Astrocyte (in vitro differentiated cells and primary cell): ENCODE measurements around the gene MAGI1. TPM values are rescaled to one million over a fixed set of nuclear protein-coding genes. Genes with fewer than 3 reads are reported as not detected.

Source experiments
- DNase-seq: peaks from one replicate; pipeline ENCODE4 v3.0.0-alpha.2; 2010; ENCODE audit warnings: low read depth
- FAIRE-seq: peaks from 2 replicates; lab custom pipeline; 2011; peaks lifted over from hg19 to GRCh38; lab: Jason Lieb, UNC
- H2AFZ ChIP-seq: 2 replicates; pipeline ENCODE4 v1.6.0; 2012; ENCODE audit warnings: low read depth, low read length, inconsistent platforms
- H3K27ac ChIP-seq: 2 replicates; pipeline ENCODE4 v1.5.1; 2011; ENCODE audit warnings: low read depth, low read length, inconsistent platforms
- H3K27me3 ChIP-seq: 2 replicates; pipeline ENCODE4 v1.6.0; 2011; ENCODE audit warnings: low read length, inconsistent platforms; ENCODE audit not compliant: insufficient read depth
- H3K36me3 ChIP-seq: 2 replicates; pipeline ENCODE4 v1.5.1; 2011; ENCODE audit warnings: low read length, inconsistent platforms; ENCODE audit not compliant: insufficient read depth
- H3K4me1 ChIP-seq: 2 replicates; pipeline ENCODE4 v1.5.1; 2011; ENCODE audit warnings: low read length, inconsistent platforms; ENCODE audit not compliant: insufficient read depth
- H3K4me2 ChIP-seq: 2 replicates; pipeline ENCODE4 v1.6.0; 2012; ENCODE audit warnings: low read length, inconsistent platforms
- H3K4me3 ChIP-seq: 2 replicates; pipeline ENCODE4 v1.5.1; 2011; ENCODE audit warnings: low read depth, mild to moderate bottlenecking, low read length, inconsistent platforms; ENCODE audit not compliant: insufficient read depth
- H3K79me2 ChIP-seq: 2 replicates; pipeline ENCODE4 v1.6.0; 2012; ENCODE audit warnings: mild to moderate bottlenecking, low read length, inconsistent platforms; ENCODE audit not compliant: insufficient read depth
- H3K9ac ChIP-seq: 2 replicates; pipeline ENCODE4 v1.6.0; 2012; ENCODE audit warnings: mild to moderate bottlenecking, low read length, inconsistent platforms
- H3K9me3 ChIP-seq: 2 replicates; pipeline ENCODE4 v1.5.1; 2012; ENCODE audit warnings: low read depth, mild to moderate bottlenecking, low read length, inconsistent platforms; ENCODE audit not compliant: insufficient read depth
- H4K20me1 ChIP-seq: 2 replicates; pipeline ENCODE4 v1.6.0; 2012; ENCODE audit warnings: low read length, inconsistent platforms; ENCODE audit not compliant: insufficient read depth
- H3K27ac Mint-ChIP-seq: one replicate; pipeline ENCODE4 v1.8.0; 2021; ENCODE audit warnings: mild to moderate bottlenecking, mixed read lengths; ENCODE audit not compliant: unreplicated experiment
- H3K27me3 Mint-ChIP-seq: one replicate; pipeline ENCODE4 v1.8.0; 2021; ENCODE audit warnings: low read depth, mixed read lengths; ENCODE audit not compliant: unreplicated experiment
- H3K36me3 Mint-ChIP-seq: one replicate; pipeline ENCODE4 v1.8.0; 2021; ENCODE audit warnings: low read depth, mixed read lengths; ENCODE audit not compliant: unreplicated experiment
- H3K4me1 Mint-ChIP-seq: one replicate; pipeline ENCODE4 v1.8.0; 2021; ENCODE audit warnings: low read depth, mixed read lengths; ENCODE audit not compliant: unreplicated experiment
- H3K4me3 Mint-ChIP-seq: one replicate; pipeline ENCODE4 v1.8.0; 2021; ENCODE audit warnings: mild to moderate bottlenecking, moderate library complexity, mixed read lengths; ENCODE audit not compliant: unreplicated experiment
- H3K9me3 Mint-ChIP-seq: one replicate; pipeline ENCODE4 v1.8.0; 2021; ENCODE audit warnings: mild to moderate bottlenecking, mixed read lengths; ENCODE audit not compliant: unreplicated experiment
- EZH2 ChIP-seq: IDR thresholded peaks from 2 replicates; pipeline ENCODE4 v1.6.1; 2012; ENCODE audit warnings: mild to moderate bottlenecking, low read length, inconsistent platforms; ENCODE audit not compliant: insufficient read depth
- total RNA-seq: library from RNA; stranded (reverse); gene quantifications from 2 replicates; pipeline ENCODE4 v1.2.1, GENCODE V29; 2021
- TF ChIP-seq, protein P1 (sequence below): IDR thresholded peaks from 2 replicates; pipeline ENCODE4 v1.5.1; 2011; ENCODE audit warnings: low read depth, mild to moderate bottlenecking, inconsistent platforms, low read length, moderate library complexity; ENCODE audit not compliant: insufficient read depth

The MAGI1 gene
- total RNA-seq, 1 donor from 2014 or later, result 31.8 TPM

DNA sequence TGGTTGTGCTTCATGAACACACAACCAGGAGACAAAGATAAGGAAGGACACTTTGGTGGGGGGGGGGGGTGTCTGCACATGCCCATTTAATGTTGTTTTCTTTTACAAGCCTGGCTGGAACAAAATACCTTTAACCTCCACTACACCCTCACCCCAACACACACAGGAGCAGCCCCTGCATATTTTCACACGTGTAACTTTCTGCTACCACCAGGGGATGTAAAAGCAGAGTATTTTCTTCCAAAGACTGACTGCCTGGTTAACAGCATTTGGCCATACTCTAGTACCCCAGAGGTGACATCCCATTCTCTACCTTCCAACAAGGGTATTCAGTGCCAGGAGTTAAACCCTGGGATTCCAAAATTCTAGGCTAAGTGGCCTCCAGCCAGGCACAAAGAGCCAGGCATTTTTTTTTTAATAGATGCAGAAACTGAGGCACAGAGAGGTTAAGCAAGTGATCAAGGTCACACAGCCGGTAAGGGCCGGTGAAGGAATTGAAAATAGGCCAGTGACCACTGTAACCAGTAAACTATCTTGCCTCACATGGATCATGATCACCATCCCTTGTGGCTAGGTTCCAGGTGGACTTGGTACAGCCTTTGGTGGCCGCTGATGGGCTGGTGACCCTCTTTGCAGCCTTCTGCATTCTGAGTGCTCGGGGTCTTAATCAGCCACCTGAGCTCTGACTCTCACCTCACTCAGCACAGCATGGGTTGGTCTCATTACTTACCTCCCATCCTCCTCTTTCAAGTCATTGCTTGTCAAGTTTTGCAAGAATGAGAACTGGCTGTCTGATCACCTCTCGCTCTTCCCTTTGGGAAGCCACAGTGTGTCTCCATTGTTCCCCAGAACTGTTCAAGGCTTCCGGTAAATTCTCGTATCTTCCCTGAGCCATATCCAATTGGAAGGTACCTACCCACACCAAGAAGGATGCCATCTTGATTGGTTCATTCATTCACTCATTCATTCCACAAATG lies 20.4 kb downstream of the MAGI1 start:
- Histone ChIP-seq H3K27ac (no peak overlapping the region), H3K27me3 (no peaks in the 10 kb centered on the region), H4K20me1 (peaks cover 71% of the 10 kb centered on the region), H3K9me3 (no peaks in the 10 kb centered on the region), H2AFZ (no peak overlapping the region), H3K36me3 (no peaks in the 10 kb centered on the region), H3K4me2 (no peak overlapping the region), H3K4me3 (no peak overlapping the region), H3K79me2 (peaks cover 59% of the 10 kb centered on the region), H3K4me1 (peaks cover 3% of the 10 kb centered on the region), H3K9ac (no peak overlapping the region)
- no peak overlapping the region for H3K4me3 Mint-ChIP-seq
- H3K27me3 Mint-ChIP-seq, result no peaks in the 10 kb centered on the region
- FAIRE-seq (no peak), DNase-seq (no peak)
- H3K4me1 Mint-ChIP-seq, result peaks cover 7% of the 10 kb centered on the region
- H3K9me3 Mint-ChIP-seq, result no peaks in the 10 kb centered on the region
- peaks cover 6% of the 10 kb centered on the region for H3K36me3 Mint-ChIP-seq
- no peak for TF ChIP-seq EZH2
- TF ChIP-seq, protein P1, sequence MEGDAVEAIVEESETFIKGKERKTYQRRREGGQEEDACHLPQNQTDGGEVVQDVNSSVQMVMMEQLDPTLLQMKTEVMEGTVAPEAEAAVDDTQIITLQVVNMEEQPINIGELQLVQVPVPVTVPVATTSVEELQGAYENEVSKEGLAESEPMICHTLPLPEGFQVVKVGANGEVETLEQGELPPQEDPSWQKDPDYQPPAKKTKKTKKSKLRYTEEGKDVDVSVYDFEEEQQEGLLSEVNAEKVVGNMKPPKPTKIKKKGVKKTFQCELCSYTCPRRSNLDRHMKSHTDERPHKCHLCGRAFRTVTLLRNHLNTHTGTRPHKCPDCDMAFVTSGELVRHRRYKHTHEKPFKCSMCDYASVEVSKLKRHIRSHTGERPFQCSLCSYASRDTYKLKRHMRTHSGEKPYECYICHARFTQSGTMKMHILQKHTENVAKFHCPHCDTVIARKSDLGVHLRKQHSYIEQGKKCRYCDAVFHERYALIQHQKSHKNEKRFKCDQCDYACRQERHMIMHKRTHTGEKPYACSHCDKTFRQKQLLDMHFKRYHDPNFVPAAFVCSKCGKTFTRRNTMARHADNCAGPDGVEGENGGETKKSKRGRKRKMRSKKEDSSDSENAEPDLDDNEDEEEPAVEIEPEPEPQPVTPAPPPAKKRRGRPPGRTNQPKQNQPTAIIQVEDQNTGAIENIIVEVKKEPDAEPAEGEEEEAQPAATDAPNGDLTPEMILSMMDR, result no peak
- H3K27ac Mint-ChIP-seq, result no peak overlapping the region

DNA sequence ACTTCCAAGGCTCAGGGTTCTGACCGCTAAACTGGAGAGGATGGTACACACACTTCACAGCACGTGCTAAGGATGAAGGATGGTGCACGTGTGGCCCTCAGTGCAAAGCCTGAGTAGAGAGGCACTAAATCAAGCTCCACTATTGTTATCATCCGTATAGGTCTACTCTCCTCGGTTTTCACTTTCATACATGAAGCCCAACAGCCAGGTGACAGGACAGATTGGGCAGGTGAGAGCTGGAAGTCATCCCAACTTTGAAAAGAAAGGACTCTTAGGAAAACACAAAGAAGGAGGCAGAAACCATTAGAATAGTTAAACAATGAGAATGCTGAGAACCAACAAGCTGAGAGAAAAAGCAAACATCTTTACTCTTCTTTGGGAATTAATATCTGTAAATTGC lies 21.1 kb downstream of the MAGI1 start:
- Mint-ChIP-seq H3K27ac (no peak overlapping the region), H3K27me3 (no peaks in the 10 kb centered on the region), H3K4me1 (peaks cover 7% of the 10 kb centered on the region), H3K36me3 (peaks cover 6% of the 10 kb centered on the region), H3K9me3 (no peaks in the 10 kb centered on the region), H3K4me3 (no peak overlapping the region)
- H2AFZ ChIP-seq, result no peak overlapping the region
- no peaks in the 10 kb centered on the region for H3K9me3 ChIP-seq
- H4K20me1 ChIP-seq, result peaks cover 64% of the 10 kb centered on the region
- H3K4me3 ChIP-seq, result no peak overlapping the region
- H3K27me3 ChIP-seq, result no peaks in the 10 kb centered on the region
- no peaks in the 10 kb centered on the region for H3K36me3 ChIP-seq
- H3K27ac ChIP-seq, result no peak overlapping the region
- FAIRE-seq (no peak), DNase-seq (no peak)
- no peak overlapping the region for H3K4me2 ChIP-seq
- peaks cover 3% of the 10 kb centered on the region for H3K4me1 ChIP-seq
- H3K79me2 ChIP-seq, result peaks cover 58% of the 10 kb centered on the region
- H3K9ac ChIP-seq, result no peak overlapping the region
- TF ChIP-seq, protein P1, result no peak
- TF ChIP-seq EZH2, result no peak

DNA sequence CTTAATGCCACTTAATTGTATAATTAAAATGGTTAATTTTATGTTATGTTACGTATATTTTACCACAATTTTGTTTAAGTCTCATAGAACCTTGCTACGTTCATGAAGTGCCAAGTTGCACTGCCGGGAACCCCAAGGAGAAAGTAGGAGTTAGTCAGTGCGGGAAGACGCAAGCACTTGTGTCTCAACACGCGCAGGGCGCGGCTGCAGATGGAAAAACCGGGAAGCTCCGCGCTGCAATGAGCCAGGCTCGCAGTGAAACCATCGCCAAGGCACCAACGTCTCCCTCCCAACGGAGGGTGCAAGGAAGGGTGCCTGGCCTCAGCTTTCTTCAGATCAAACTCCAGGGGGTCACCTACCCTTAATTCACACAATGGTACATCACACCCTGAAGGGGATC lies 21.6 kb downstream of the MAGI1 start:
- H3K9me3 Mint-ChIP-seq, result no peaks in the 10 kb centered on the region
- Histone ChIP-seq H2AFZ (no peak overlapping the region), H3K27me3 (no peaks in the 10 kb centered on the region), H3K9ac (no peak overlapping the region), H3K4me3 (no peak overlapping the region), H3K79me2 (peaks cover 56% of the 10 kb centered on the region), H4K20me1 (peaks cover 61% of the 10 kb centered on the region), H3K36me3 (no peaks in the 10 kb centered on the region), H3K4me1 (peaks cover 3% of the 10 kb centered on the region), H3K9me3 (no peaks in the 10 kb centered on the region), H3K4me2 (no peak overlapping the region), H3K27ac (no peak overlapping the region)
- no peak for TF ChIP-seq EZH2
- TF ChIP-seq, protein P1, result no peak
- no peaks in the 10 kb centered on the region for H3K27me3 Mint-ChIP-seq
- H3K27ac Mint-ChIP-seq, result no peak overlapping the region
- peaks cover 7% of the 10 kb centered on the region for H3K4me1 Mint-ChIP-seq
- no peak for FAIRE-seq
- no peak overlapping the region for H3K4me3 Mint-ChIP-seq
- no peak for DNase-seq
- H3K36me3 Mint-ChIP-seq, result peaks cover 6% of the 10 kb centered on the region
